Measurements from ENCODE around the gene UBAC1. TPM values are rescaled to one million over a fixed set of nuclear protein-coding genes. Genes with fewer than 3 reads are reported as not detected.
A peak's percentile ranks its signal among the peaks of the same experiment; 100 is the strongest.

The UBAC1 gene
- total and polyA plus RNA-seq, 9 of the 15 experiments (the other 6 are each of a cell fraction or from before 2014, with no cell fraction given): 94.0 to 399 (median 228) TPM

GRCh38 chr9:135950135-135950682 is 11.0 kb downstream of the UBAC1 start:
- no peaks in the 10 kb centered on the region for H3K9me1 ChIP-seq (ENCODE audit: control insufficient read depth, insufficient read depth, low read length)
- peak; percentile 84 to 95 (median 86) for DNase-seq (ENCODE audit: extremely low read depth in 1 of 4, low spot score in 3 of 4)
- CTCF ChIA-PET (ENCODE audit: low intra/inter-chr PET ratio): no interaction called here
- H3K9ac ChIP-seq (ENCODE audit: insufficient read depth in 1 of 2, low read depth in 2 of 2, low read length in 2 of 2): peak overlapping the region; percentile 62 to 81
- peaks cover 61 to 85% of the 10 kb centered on the region in 2 experiments for H3K4me1 ChIP-seq (replicated peaks in 1 of 2; ENCODE audit: control insufficient read depth in 2 of 2, insufficient read depth in 2 of 2, low read length in 2 of 2)
- ATAC-seq: peak; percentile 72
- peak overlapping the region; percentile 77 for H3K4me2 ChIP-seq (ENCODE audit: insufficient read depth, low read length)
- no peak overlapping the region for H2AFZ ChIP-seq (ENCODE audit: low read depth, low read length)
- peaks cover 92% of the 10 kb centered on the region for H3K79me2 ChIP-seq (ENCODE audit: control insufficient read depth, insufficient read depth, low read length)
- H3K4me3 ChIP-seq: no peak overlapping the region; the same call in 1 of the 2 replicates
- WGBS (ENCODE audit: insufficient coverage, low coverage, missing lambda C conversion rate): 7% methylated on average over 12 of the region's 12 CpGs
- no peaks in the 10 kb centered on the region for H3K27me3 ChIP-seq (ENCODE audit: control insufficient read depth in 2 of 2, insufficient read depth in 2 of 2, low read length in 2 of 2)
- no peaks in the 10 kb centered on the region for H3K9me3 ChIP-seq (replicated peaks; ENCODE audit: control insufficient read depth, insufficient read depth, low read depth, low read length)
- BruUV-seq (replicated peaks): no TSS peak
- peak overlapping the region; percentile 91 for H3K27ac ChIP-seq (ENCODE audit: extremely low read depth, low read depth, low read length)
- FAIRE-seq: peak; percentile 89
- intact Hi-C loops (cut with micrococcal nuclease): loop anchor here (5.0 kb wide), 1 partner anchor 43 kb away; the partner anchor contains the start of gene CAMSAP1
- POLR2A ChIA-PET: interaction anchor here (0.6 to 1.6 kb wide), 8 partner anchors 9 to 178 kb away, joined by 3 to 16 read pairs (median 4); partner anchors contain the start of gene UBAC1
- peaks cover 92% of the 10 kb centered on the region for H3K36me3 ChIP-seq (ENCODE audit: control insufficient read depth, insufficient read depth, low read length)
- H4K20me1 ChIP-seq (replicated peaks; ENCODE audit: control insufficient read depth, insufficient read depth, low read length): peaks cover 19% of the 10 kb centered on the region; the same call in 1 of the 2 replicates
- in situ Hi-C loops (cut with MboI): no loop called here
- TF ChIP-seq VEZF1 (CRISPR knock-in tag; IDR thresholded peaks at IDR 0.05): peak; percentile 70
- TF ChIP-seq CCNT2 (IDR thresholded peaks at IDR 0.05; ENCODE audit: borderline replicate concordance, extremely low read depth, insufficient read length, low read depth, low read length): peak; percentile 78
- TF ChIP-seq ARNT (IDR thresholded peaks at IDR 0.05): 0 out of 4 replicates have a peak, but pooled peaks have one; percentile 62 to 74
- peak; percentile 96 for TF ChIP-seq TCF3 (CRISPR knock-in tag; IDR thresholded peaks at IDR 0.05)
- TF ChIP-seq MTA2 (IDR thresholded peaks at IDR 0.05; ENCODE audit: low read depth): peak; percentile 89
- peak; percentile 51 for TF ChIP-seq RBBP5 (IDR thresholded peaks at IDR 0.05; ENCODE audit: borderline replicate concordance, insufficient read depth, low read length, poor library complexity, severe bottlenecking)
- TF ChIP-seq ZNF699 (CRISPR knock-in tag; IDR thresholded peaks at IDR 0.05; ENCODE audit: insufficient replicate concordance): no peak
- no peak for TF ChIP-seq REST (IDR thresholded peaks at IDR 0.05; ENCODE audit: borderline replicate concordance)
- no peak for TF ChIP-seq REST (CRISPR knock-in tag; IDR thresholded peaks at IDR 0.05; ENCODE audit: low read depth)
- TF ChIP-seq MYNN (IDR thresholded peaks at IDR 0.05): peak; percentile 48; the same call in 1 of the 2 replicates
- no peak for TF ChIP-seq MYNN (CRISPR knock-in tag; IDR thresholded peaks at IDR 0.05)
- peak; percentile 63 for TF ChIP-seq ELF4 (CRISPR knock-in tag; IDR thresholded peaks at IDR 0.05)
- 0 out of 2 replicates have a peak, but pooled peaks have one; percentile 22 for TF ChIP-seq MTA3 (IDR thresholded peaks at IDR 0.05; ENCODE audit: borderline replicate concordance)
